Measurements from ENCODE around the gene RFLNA.
"Not testable (repeated sequence)": the region's sequence is repeated elsewhere in the genome, so short reads cannot be mapped to it uniquely, and the experiment has no call there.

Gene RFLNA

GRCh38 chr12:124321556-124322270, 26.8 kb downstream of the RFLNA start:
- DNase-seq, result peak; percentile 52

DNA sequence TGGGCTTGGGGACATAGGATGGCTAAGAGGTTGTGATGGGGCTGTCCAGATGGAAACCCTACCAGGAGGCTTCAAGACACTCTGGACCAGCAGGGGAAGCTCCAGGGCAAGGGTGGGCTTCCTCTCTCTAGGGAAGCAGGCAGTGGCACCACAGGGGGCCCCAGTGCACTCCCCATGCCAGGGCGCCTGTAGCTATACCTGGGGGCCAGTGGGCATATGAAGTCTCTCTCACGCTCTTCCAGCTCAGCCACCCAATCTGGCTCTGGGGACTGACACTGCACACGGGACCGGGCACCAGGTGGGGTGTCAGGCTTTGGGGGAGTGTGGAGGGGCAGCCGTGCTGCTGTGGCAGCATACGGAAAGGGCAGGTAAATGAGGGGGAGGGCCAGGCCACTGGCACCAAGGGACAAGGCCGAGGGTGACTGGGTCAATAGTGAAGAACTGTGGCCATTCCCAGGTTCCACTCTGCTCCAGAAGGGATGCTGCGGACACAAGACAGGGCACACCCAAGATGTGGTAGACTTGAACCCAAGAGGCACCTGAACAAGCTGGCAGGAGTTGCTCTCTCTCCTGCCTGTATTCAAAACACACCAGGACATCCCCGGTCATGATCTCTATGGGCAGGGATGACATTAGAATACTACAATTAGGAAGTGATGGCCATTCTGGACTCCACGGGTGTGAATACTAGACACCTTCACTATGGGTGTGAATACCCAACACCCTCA, 27.5 kb downstream of the RFLNA start:
- DNase-seq, result peak; percentile 36

GRCh38 chr12:124322999-124323328, 28.1 kb downstream of the RFLNA start:
- not testable (repeated sequence) for DNase-seq

DNA sequence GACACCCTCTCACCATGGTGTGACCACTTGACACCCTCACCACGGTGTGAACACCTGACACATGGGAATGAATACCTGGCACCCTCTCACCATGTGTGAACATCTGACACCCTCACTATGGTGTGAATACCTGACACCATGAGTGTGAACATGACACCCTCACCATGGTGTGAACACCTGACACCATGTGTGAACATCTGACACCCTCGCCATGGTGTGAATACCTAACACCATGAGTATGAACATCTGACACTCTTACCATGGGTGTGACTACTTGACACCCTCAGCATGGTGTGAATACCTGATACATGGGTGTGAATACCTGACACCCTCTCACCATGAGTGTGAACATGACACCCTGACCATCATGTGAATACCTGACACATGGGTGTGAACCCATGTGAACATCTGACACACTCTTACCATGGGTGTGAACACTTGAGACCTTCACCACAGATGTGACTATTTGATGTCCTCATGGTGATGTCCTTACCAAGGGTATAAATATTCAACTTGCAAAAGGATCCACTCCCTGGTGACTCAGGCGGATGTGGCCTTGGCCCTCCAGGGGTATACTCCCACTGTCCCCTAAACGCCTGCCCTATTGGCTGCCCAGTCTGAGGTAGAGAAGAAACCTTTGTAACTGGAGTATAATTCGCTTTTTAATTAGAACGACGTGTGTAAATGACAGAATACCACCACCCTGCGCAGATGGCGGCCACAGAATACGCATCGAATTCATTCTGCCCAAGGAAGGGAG, 29.1 kb downstream of the RFLNA start:
- DNase-seq, result peak; percentile 28

DNA sequence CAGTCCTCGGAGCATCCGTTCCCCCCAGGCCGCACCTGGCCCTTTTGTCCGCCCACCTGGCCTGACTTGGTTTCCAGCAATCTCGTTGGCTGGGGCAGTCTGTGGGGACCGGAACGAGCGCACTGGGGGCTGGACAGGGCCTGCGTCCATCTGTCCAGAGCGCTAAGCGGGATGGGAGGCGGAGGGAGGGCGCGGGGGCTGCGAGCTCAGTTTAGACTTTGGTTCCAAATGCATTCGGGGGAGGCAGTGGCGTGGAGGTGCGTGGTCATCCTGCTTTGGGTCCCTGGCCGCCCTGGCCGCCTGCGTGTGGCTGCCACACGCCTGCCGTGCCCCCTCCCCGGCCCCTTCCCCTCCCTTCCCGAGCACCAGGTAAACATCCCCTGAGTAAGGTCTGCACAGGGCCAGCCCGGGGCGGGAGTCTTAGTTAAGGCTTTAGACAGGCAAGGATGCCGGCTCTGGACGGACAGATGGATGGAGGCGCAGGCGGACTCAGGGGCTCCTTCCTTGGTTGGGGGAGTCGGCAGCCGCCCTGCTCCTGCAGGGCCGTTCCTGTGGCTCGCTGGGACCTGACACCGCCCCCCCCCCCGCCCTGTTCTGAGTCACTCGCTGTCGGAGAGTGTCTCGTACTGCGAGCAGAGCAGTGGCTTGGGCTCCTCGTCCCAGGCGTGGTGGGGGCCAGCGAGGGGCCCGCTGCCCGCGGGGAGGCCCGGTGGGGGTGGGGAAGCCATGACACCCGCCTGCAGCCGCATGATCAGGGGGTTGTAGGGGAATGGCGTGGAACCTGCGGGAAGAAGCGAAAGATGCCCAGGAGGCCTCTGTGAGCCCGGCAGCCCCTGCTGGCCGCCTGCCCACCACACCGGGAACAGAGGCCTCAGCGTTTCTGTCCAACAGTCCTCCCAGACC, 30.2 kb downstream of the RFLNA start:
- DNase-seq, result no peak

DNA sequence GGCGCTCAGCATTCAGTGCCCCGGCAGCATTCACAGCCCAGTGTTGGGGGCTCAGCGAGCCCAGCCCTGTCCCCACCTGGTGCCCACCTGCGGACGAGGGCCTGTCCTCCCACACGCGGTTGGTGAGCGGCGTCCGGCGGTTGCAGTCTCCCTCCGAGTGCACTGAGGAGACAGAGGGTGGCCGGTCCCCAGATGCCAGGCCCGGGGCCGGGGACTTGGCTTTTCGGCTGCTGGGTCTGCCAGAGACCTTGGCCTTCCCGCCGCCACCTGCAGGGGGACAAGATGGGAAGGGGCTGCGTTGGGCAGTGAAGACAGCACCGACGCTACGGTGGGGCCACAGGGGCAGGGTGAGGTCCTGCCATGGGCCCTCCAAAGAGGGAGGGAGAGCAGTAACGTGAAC, 31.2 kb downstream of the RFLNA start:
- no peak for DNase-seq

DNA sequence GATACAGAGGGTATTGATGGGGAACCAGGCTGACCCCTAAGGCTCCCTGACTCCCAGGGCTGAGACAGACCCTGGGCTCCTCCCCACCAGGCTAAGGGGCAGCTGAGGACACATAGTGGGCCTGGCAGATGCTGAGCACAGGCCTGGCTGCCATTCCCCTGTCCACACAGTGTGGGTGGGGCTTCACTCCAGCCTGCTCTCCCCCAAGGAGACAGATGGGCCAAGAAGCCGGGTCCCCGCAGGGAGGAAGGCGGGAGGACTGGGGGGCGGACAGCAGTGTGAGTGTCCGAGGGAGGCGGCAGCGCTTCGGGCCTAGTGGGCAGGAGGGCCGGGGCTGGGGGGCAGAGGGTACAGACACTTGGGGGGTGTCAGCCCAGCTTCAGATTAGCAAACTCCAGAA, 32.0 kb downstream of the RFLNA start:
- DNase-seq, result no peak

GRCh38 chr12:124327362-124328043, 32.6 kb downstream of the RFLNA start:
- DNase-seq, result no peak

- DNase-seq, result no peak
Measured at GRCh38 chr12:124328116-124328515, 33.2 kb downstream of the RFLNA start.

DNA sequence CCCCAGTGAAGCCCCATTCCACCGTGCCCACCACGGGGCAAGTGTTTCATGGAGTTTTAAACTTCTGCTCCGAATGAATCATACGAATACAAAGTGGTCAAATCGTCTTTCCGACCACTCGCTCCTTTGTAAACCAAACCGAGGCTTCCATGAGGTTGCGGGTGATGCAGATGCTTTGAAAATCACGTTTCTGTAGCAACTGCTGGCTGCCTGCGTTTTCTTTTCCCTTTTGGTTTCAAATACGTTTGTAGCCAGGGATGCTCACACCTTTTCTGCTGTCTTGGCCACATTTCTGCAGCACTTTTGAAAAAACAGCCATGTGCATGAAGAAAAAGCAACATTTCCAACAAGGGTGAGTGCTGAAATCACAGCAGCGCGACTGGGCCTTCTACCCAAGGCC, 33.7 kb downstream of the RFLNA start:
- DNase-seq, result no peak

GRCh38 chr12:124332058-124332672, 37.3 kb downstream of the RFLNA start:
- DNase-seq, result no peak

DNA sequence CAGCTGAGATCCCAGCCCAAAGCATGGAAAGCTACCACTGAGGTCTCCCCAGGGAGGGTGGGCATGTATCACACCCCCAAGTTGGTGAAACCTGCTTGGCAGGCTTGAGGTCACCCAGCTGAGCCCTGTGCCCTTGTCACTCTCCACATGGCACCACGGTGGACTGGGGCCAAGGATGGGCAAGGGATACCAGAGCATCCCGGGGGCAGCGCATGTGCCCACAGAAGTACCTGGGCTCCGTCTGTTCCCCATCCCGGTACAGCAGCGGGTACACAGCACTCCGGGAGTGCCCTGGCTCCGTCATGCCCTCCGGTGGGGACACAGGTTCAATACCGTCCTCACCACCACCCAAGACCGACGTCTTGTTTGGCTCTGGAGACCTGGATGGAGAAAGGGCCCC, 38.0 kb downstream of the RFLNA start:
- DNase-seq, result no peak

DNA sequence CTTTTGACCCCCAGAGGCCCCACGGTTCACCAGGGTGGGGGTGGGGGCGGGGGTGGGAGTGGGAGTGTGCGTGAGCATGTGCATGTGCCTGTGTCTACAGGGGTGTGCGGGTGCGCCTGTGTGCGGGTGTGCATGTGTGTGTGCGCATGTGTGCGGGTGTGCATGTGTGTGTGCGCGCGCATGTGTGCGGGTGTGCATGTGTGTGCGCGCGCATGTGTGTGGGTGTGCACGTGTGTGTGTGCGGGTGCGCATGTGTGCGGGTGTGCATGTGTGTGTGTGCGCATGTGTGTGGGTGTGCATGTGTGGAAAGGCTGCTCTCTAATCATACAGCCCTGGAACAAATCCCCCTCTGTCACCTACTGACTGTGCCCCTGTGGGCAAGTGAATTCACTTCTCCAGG, 38.8 kb downstream of the RFLNA start:
- DNase-seq, result no peak

- no peak for DNase-seq
Measured at GRCh38 chr12:124334266-124334665, 39.4 kb downstream of the RFLNA start.

DNA sequence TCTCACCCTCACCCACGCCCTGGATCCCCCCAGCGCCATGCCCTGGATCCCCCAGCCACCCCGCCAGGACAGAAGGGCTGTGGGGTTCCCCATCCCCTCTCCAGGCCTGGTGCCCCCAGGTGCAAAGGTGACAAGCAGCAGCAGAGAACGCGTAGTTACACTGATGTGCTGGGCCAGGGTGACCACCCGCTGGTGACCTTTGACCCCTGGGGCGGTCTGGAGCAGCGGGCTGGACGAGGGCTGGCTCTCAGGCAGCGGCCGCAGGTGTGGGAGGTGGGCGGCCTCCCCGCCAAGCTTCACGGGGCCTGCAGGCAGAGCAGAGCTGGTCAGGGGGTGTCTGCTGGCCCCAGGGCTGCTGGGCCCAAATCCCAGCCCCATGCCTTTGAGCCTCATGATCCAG, 40.1 kb downstream of the RFLNA start:
- DNase-seq, result no peak

- DNase-seq, result no peak
Measured at GRCh38 chr12:124335426-124336183, 40.7 kb downstream of the RFLNA start.

DNA sequence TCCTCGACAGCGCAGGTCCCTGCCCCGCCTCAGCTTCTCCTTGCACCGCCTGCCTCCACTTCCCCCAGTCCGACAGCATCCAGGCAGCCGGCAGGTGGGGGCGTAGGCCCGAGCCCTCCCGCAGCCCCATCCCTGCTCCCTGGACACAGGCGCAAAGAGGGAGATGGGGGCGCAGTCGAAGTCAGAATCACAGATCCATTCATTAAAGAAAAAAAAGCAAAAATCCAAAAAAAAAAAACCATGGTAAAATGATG, 41.2 kb downstream of the RFLNA start:
- DNase-seq, result no peak

GRCh38 chr12:124336742-124337520, 42.0 kb downstream of the RFLNA start:
- DNase-seq, result no peak

- DNase-seq, result no peak
Measured at GRCh38 chr12:124337622-124338021, 42.7 kb downstream of the RFLNA start.

GRCh38 chr12:124338448-124338847, 43.6 kb downstream of the RFLNA start:
- DNase-seq, result no peak
